Tibial artery (tissue), 4 donors: Measurements from ENCODE around the gene TRIM71.
"Not testable (repeated sequence)": the region's sequence is repeated elsewhere in the genome, so short reads cannot be mapped to it uniquely, and the experiment has no call there.

Experiments
- DNase-seq, 2 donors: peaks; one replicate each; pipeline ENCODE4 v3.0.0-alpha.2; 2019
- H3K27ac ChIP-seq, 2 donors: fragments of 200-600 bp; sonication (generic) in 1 of 2; 1 replicate in 1 of 2; 2 replicates in 1 of 2; pipeline ENCODE4 v1.5.1; 2018 to 2019; ENCODE audit warnings: mild to moderate bottlenecking in 1 of 2
- H3K27me3 ChIP-seq, 2 donors: fragments of 200-600 bp; sonication (generic) in 1 of 2; one replicate each; pipeline versions ENCODE4 v1.5.1 to v1.6.0; 2016 to 2019
- H3K36me3 ChIP-seq, 3 donors: fragments of 200-600 bp; sonication (generic) in 2 of 3; one replicate each; pipeline ENCODE4 v1.5.1; 2016 to 2019; ENCODE audit warnings: mild to moderate bottlenecking in 2 of 3
- H3K4me1 ChIP-seq, 4 donors: fragments of 200-600 bp; sonication (generic) in 2 of 4; 1 replicate in 3 of 4; 2 replicates in 1 of 4; pipeline ENCODE4 v1.5.1; 2016 to 2019
- H3K4me3 ChIP-seq, 2 donors: fragments of 200-600 bp; sonication (generic) in 1 of 2; 1 replicate in 1 of 2; 2 replicates in 1 of 2; pipeline ENCODE4 v1.5.1; 2018 to 2019; ENCODE audit warnings: mild to moderate bottlenecking in 2 of 2
- H3K9me3 ChIP-seq, 3 donors: fragments of 200-600 bp; sonication (generic) in 1 of 3; one replicate each; pipeline ENCODE4 v1.5.1; 2016 to 2019
- CTCF ChIP-seq, 2 experiments: fragments of 200-600 bp in 1 of 2; fragments of 450-650 bp in 1 of 2; IDR thresholded peaks; one replicate each; pipeline ENCODE4 v1.5.1; 2017 to 2019; ENCODE audit warnings: antibody characterized with exemption in 2 of 2, mild to moderate bottlenecking in 1 of 2, moderate library complexity in 1 of 2
- intact Hi-C: fragments of 100-400 bp; cut with DNase I; formaldehyde crosslinking; loops from one replicate; pipeline ENCODE4 v1.15.0; 2023; ENCODE audit warnings: low total_unique reads

TRIM71 gene

GRCh38 chr3:32817558-32818228 lies at the start of gene TRIM71:
Gene TRIM71 (plus strand): TSS chr3:32817997. CDS start chr3:32818081, 84 bp downstream.
- peaks cover 0 to 40% (median 36%) of the 10 kb centered on the region in 4 donors for H3K4me1 ChIP-seq
- no peak for TF ChIP-seq CTCF (IDR thresholded peaks at IDR 0.05)
- intact Hi-C loops: no loop called here
- no peak within 1 kb of the TSS for H3K27ac ChIP-seq
- H3K9me3 ChIP-seq: no peaks in the 10 kb centered on the region
- no peak for DNase-seq
- H3K27me3 ChIP-seq: peaks cover 0 to 66% of the 10 kb centered on the region in 2 donors
- H3K36me3 ChIP-seq: no peaks in the 10 kb centered on the region
- peak within 1 kb of the TSS; percentile 35 to 49 for H3K4me3 ChIP-seq

GRCh38 chr3:32778389-32778788 lies 39.4 kb upstream of the TRIM71 start:
- Histone ChIP-seq H3K4me1 (peaks cover 0 to 9% (median 4%) of the 10 kb centered on the region in 4 donors), H3K36me3 (peaks cover 0 to 26% (median 2%) of the 10 kb centered on the region in 3 donors), H3K9me3 (no peaks in the 10 kb centered on the region), H3K27ac (no peak overlapping the region), H3K27me3 (no peaks in the 10 kb centered on the region), H3K4me3 (no peak overlapping the region)
- no peak for TF ChIP-seq CTCF (IDR thresholded peaks at IDR 0.05)
- intact Hi-C loops: no loop called here
- DNase-seq: no peak

DNA sequence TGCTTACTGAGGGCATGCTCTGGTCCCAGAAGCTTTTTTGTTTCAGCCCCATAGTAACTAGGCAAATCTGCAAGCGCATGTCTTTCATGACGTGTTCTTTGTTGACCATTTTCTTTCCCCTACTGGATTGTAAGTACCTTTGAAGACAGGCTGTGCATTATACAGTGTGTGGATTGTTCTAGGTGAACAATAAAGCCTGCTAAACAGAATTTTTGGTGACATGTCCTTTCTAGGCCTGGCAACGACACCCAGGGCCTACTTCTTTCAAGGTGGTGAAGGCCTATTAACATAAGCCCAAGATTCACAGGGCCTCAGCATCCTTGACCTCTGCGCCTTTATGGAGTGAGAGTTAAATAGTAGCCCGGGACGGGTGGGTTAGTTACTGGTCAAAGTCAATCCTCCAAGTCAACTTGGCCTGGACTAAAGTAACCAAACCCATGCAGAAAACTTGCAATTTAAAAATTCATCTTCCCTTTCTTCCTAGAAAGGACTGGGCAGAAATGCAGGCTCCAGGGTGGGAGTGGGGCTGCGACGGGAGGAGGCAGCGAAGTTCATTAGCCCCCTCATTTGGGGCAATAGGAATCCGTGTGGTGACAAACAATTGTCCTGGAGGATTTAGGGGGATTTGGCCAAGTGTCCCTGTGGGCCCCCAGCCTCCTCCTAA lies 37.6 kb upstream of the TRIM71 start:
- TF ChIP-seq CTCF (IDR thresholded peaks at IDR 0.05): no peak
- Histone ChIP-seq H3K27me3 (no peaks in the 10 kb centered on the region), H3K4me3 (peak overlapping the region; percentile 50 to 62), H3K4me1 (peaks cover 0 to 9% (median 4%) of the 10 kb centered on the region in 4 donors), H3K36me3 (peaks cover 0 to 8% (median 0%) of the 10 kb centered on the region in 3 donors), H3K9me3 (no peaks in the 10 kb centered on the region), H3K27ac (no peak overlapping the region)
- no peak for DNase-seq
- intact Hi-C loops: no loop called here

DNA sequence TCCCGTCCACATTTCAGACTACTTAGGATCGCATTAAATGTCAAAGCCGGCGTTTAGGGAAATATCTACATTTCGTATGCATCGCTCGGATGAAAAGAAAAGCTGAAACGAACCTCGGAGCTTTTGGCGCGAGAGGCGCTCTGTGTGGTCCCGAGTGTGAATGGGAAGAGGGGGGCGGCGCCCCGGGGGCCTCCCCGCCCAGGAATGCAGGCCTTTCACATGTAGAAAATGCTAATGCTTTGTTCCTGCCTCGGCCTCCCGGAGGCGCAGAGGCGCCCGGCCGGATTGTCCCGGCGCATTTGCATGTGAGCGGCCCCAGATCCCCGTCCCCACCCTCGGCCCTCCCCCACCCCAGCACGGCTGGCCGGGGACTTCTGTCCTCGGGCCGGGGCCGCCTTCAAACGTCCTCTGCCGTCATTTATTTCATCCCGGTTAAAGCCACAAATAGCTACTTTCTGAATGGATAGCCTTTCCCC lies 37.0 kb upstream of the TRIM71 start:
- Histone ChIP-seq H3K4me1 (peaks cover 0 to 9% (median 4%) of the 10 kb centered on the region in 4 donors), H3K4me3 (peak overlapping the region; percentile 50 to 62), H3K27me3 (no peaks in the 10 kb centered on the region), H3K9me3 (no peaks in the 10 kb centered on the region), H3K36me3 (peaks cover 0 to 2% (median 0%) of the 10 kb centered on the region in 3 donors), H3K27ac (no peak overlapping the region)
- no peak for TF ChIP-seq CTCF (IDR thresholded peaks at IDR 0.05)
- DNase-seq: peak in 1 of 2 donors; percentile 25
- intact Hi-C loops: no loop called here

DNA sequence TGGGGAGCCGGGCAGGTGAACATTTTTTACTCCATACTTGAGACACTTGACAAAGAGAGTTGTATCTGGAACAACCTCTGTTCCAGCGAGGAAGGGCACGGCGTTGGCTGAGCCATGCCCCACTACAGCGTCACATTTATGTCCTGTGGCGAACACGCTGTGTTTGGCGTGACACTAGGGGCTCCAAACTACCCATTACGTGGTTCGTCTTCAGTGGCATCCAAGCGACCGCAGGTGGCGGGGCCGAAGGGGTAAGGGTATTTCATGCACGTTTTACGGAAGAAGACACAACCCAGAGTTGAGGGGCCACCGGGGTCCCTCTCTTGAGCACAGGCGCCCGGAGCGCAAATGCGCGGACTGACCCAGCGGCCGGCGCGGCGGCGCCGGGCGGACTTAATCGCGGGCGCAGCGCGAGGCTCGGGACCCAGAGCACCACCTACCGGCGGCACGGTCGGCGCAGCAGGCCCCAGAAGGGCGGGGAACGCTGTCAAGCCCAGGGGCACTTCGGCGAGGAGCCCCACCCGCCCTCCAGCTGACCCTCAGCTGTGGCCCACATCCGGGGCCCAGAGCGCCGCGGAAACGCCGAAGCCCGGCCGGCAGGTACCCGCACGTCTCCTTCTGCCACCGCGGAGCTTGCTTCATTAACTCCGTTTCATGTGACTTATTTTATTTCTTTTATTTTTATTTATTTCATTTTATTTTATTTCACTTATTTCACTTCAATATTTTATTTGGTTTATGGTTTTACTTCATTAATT lies 36.4 kb upstream of the TRIM71 start:
- H3K27me3 ChIP-seq: no peaks in the 10 kb centered on the region
- peak; percentile 51 to 76 for TF ChIP-seq CTCF (IDR thresholded peaks at IDR 0.05)
- no peaks in the 10 kb centered on the region for H3K36me3 ChIP-seq
- H3K4me1 ChIP-seq: peaks cover 0 to 9% (median 4%) of the 10 kb centered on the region in 4 donors
- H3K9me3 ChIP-seq: no peaks in the 10 kb centered on the region
- DNase-seq: peak; percentile 43 to 71
- intact Hi-C loops: no loop called here
- H3K4me3 ChIP-seq: peak overlapping the region; percentile 50 to 62
- H3K27ac ChIP-seq: no peak overlapping the region

DNA sequence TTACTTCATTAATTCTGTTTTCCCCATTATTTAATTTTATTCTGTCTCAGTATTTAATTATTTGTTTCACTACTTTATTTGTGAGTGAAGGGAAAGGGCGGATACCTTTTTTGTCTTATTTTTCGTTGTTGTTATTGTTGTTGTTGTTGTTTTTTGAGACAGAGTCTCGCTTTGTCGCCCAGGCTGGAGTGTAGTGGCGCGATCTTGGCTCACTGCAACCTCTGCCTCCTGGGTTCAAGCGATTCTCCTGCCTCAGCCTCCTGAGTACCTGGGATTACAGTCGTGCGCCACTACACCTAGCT lies 35.9 kb upstream of the TRIM71 start:
- intact Hi-C loops, H3K27me3 ChIP-seq, DNase-seq, H3K27ac ChIP-seq, H3K4me3 ChIP-seq, H3K36me3 ChIP-seq, H3K9me3 ChIP-seq, H3K4me1 ChIP-seq: not testable (repeated sequence)
